ENCODE data around the gene FAM81B. TPM values are rescaled to one million over a fixed set of nuclear protein-coding genes. Genes with fewer than 3 reads are reported as not detected.

FAM81B gene
- total RNA-seq, 4 donors from 2014 or later, result 0.34 to 5.9 (median 0.51) TPM

- peak; percentile 13 to 71 for DNase-seq
- intact Hi-C loops (cut with DNase I), result no loop called here
- H3K36me3 ChIP-seq, result no peaks in the 10 kb centered on the region
- WGBS, 2 donors, result 33 to 45% methylated on average over 7 of the region's 7 CpGs
- H3K4me3 ChIP-seq (replicated peaks in 1 of 3), result no peak overlapping the region
- no peaks in the 10 kb centered on the region for H3K27me3 ChIP-seq
- TF ChIP-seq CTCF (IDR thresholded peaks at IDR 0.05) (no peak), POLR2A (IDR thresholded peaks at IDR 0.05) (no peak)
- H3K4me1 ChIP-seq, result peaks cover 0 to 4% of the 10 kb centered on the region in 2 donors
- H3K9me3 ChIP-seq, result no peaks in the 10 kb centered on the region
- no peak overlapping the region for H3K27ac ChIP-seq
Observed at GRCh38 chr5:95374061-95374460, 17.1 kb upstream of the FAM81B start.

- no peak for DNase-seq
- 36 to 41% methylated on average over 4 of the region's 4 CpGs for WGBS, 2 donors
- Histone ChIP-seq H3K36me3 (no peaks in the 10 kb centered on the region), H3K4me1 (no peaks in the 10 kb centered on the region), H3K9me3 (no peaks in the 10 kb centered on the region), H3K27me3 (no peaks in the 10 kb centered on the region), H3K27ac (no peak overlapping the region), H3K4me3 (replicated peaks in 1 of 3) (no peak overlapping the region)
- intact Hi-C loops (cut with DNase I), result no loop called here
- TF ChIP-seq CTCF (IDR thresholded peaks at IDR 0.05) (no peak), POLR2A (IDR thresholded peaks at IDR 0.05) (no peak)
Observed at GRCh38 chr5:95375591-95375990, 15.6 kb upstream of the FAM81B start.

- H3K9me3 ChIP-seq, result no peaks in the 10 kb centered on the region
- H3K27ac ChIP-seq, result no peak overlapping the region
- no peak for DNase-seq
- no peaks in the 10 kb centered on the region for H3K4me1 ChIP-seq
- H3K27me3 ChIP-seq, result no peaks in the 10 kb centered on the region
- intact Hi-C loops (cut with DNase I), result no loop called here
- 65 to 89% methylated on average over 2 of the region's 2 CpGs for WGBS, 2 donors
- no peak overlapping the region for H3K4me3 ChIP-seq (replicated peaks in 1 of 3)
- no peaks in the 10 kb centered on the region for H3K36me3 ChIP-seq
- TF ChIP-seq POLR2A (IDR thresholded peaks at IDR 0.05) (no peak), CTCF (IDR thresholded peaks at IDR 0.05) (no peak)
Observed at GRCh38 chr5:95379133-95379532, 12.0 kb upstream of the FAM81B start.

GRCh38 chr5:95380103-95380628, 11.0 kb upstream of the FAM81B start:
- Histone ChIP-seq H3K36me3 (no peaks in the 10 kb centered on the region), H3K9me3 (no peaks in the 10 kb centered on the region), H3K27me3 (no peaks in the 10 kb centered on the region), H3K27ac (no peak overlapping the region), H3K4me3 (replicated peaks in 1 of 3) (no peak overlapping the region), H3K4me1 (no peaks in the 10 kb centered on the region)
- DNase-seq, result no peak
- 86 to 91% methylated on average over 5 of the region's 5 CpGs for WGBS, 2 donors
- no peak for TF ChIP-seq POLR2A (IDR thresholded peaks at IDR 0.05)
- intact Hi-C loops (cut with DNase I), result no loop called here

- no peak overlapping the region for H3K4me3 ChIP-seq (replicated peaks in 1 of 3)
- no peak overlapping the region for H3K27ac ChIP-seq
- H3K9me3 ChIP-seq, result no peaks in the 10 kb centered on the region
- intact Hi-C loops (cut with DNase I), result no loop called here
- TF ChIP-seq CTCF (IDR thresholded peaks at IDR 0.05) (no peak), POLR2A (IDR thresholded peaks at IDR 0.05) (no peak)
- 71 to 74% methylated on average over 4 of the region's 4 CpGs for WGBS, 2 donors
- H3K36me3 ChIP-seq, result no peaks in the 10 kb centered on the region
- no peak for DNase-seq
- no peaks in the 10 kb centered on the region for H3K27me3 ChIP-seq
- H3K4me1 ChIP-seq, result no peaks in the 10 kb centered on the region
Observed at GRCh38 chr5:95382801-95383200, 8.4 kb upstream of the FAM81B start.
